RWPE1 (cell line): Measurements from ENCODE around the gene TXNRD2.
"Not testable (repeated sequence)": the region's sequence is repeated elsewhere in the genome, so short reads cannot be mapped to it uniquely, and the experiment has no call there.

Experiments
- CTCF ChIA-PET: fragments of 350-600 bp; sonication (Branson Sonifier 250); formaldehyde crosslinking; extraction: SDS; loops from one replicate; lab custom pipeline; 2021; lab: Yijun Ruan, JAX
- POLR2A ChIA-PET: fragments of 400-600 bp; formaldehyde crosslinking; extraction: SDS; loops from one replicate; lab custom pipeline; 2020; ENCODE audit warnings: antibody characterized with exemption; ENCODE audit not compliant: low non-redundant PET; lab: Yijun Ruan, JAX
- DNase-seq: peaks from one replicate; pipeline ENCODE4 v3.0.0; 2012; ENCODE audit warnings: low spot score
- H3K27ac ChIP-seq: fragments of 450-650 bp; 2 replicates; pipeline ENCODE4 v1.5.1; 2017
- TF ChIP-seq, protein P1 (sequence below): fragments of 450-650 bp; conservative IDR thresholded peaks from 2 replicates; pipeline ENCODE4 v1.5.1; 2017; ENCODE audit warnings: low read depth, mild to moderate bottlenecking

Gene TXNRD2

GRCh38 chr22:19911540-19912270 is 29.9 kb downstream of the TXNRD2 start:
- TF ChIP-seq, protein P1, sequence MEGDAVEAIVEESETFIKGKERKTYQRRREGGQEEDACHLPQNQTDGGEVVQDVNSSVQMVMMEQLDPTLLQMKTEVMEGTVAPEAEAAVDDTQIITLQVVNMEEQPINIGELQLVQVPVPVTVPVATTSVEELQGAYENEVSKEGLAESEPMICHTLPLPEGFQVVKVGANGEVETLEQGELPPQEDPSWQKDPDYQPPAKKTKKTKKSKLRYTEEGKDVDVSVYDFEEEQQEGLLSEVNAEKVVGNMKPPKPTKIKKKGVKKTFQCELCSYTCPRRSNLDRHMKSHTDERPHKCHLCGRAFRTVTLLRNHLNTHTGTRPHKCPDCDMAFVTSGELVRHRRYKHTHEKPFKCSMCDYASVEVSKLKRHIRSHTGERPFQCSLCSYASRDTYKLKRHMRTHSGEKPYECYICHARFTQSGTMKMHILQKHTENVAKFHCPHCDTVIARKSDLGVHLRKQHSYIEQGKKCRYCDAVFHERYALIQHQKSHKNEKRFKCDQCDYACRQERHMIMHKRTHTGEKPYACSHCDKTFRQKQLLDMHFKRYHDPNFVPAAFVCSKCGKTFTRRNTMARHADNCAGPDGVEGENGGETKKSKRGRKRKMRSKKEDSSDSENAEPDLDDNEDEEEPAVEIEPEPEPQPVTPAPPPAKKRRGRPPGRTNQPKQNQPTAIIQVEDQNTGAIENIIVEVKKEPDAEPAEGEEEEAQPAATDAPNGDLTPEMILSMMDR, result no peak
- ChIA-PET POLR2A (no interaction called here), CTCF (interaction anchor here (0.7 to 2.8 kb wide), 3 partner anchors 57 to 181 kb away, joined by 3 to 39 read pairs (median 5); no protein-coding TSS in a partner anchor)
- peak overlapping the region; percentile 56 for H3K27ac ChIP-seq
- no peak for DNase-seq

DNA sequence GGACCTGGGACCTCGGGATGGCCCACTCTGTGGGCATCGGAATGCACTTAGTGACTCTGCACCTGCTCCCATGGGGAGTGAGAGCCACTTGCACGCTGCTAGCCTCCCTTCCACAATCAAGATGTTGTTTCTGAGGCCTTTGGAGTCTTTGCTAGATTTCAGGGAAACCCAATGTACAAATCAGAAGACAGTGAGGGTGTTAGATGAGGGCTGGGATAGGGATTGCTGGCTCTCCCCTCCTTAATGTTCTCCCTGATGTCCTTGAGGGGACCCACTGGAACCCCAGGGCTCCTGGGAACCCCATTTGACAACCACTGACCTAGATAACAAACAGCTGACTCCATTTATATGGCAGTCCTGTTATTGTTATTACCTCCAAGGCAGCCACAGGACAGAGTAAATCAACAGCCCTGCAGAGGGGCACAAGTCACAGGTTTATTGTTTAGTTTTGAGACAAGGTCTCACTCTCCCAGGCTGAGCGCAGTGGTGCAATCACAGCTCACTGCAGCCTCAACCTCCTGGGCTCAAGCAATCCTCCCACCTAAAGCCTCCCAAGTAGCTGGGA is 31.4 kb downstream of the TXNRD2 start:
- POLR2A ChIA-PET, result no interaction called here
- no peak for DNase-seq
- CTCF ChIA-PET, result interaction anchor here (0.5 to 2.8 kb wide), 14 partner anchors 11 to 190 kb away, joined by 3 to 39 read pairs (median 3); no protein-coding TSS in a partner anchor
- H3K27ac ChIP-seq, result peak overlapping the region; percentile 55
- TF ChIP-seq, protein P1, result peak; percentile 61

- peak; percentile 72 for DNase-seq
- CTCF ChIA-PET, result interaction anchor here (0.5 to 2.8 kb wide), 14 partner anchors 10 to 189 kb away, joined by 3 to 39 read pairs (median 3); no protein-coding TSS in a partner anchor
- POLR2A ChIA-PET, result no interaction called here
- TF ChIP-seq, protein P1, result peak; percentile 88
- H3K27ac ChIP-seq, result peak overlapping the region; percentile 55
These were observed 32.1 kb downstream of the TXNRD2 start for GRCh38 chr22:19909350-19910179.

GRCh38 chr22:19907902-19908301 is 33.7 kb downstream of the TXNRD2 start:
- H3K27ac ChIP-seq, POLR2A ChIA-PET, DNase-seq: not testable (repeated sequence)
- CTCF ChIA-PET, result interaction anchor here (1.0 kb wide), 1 partner anchor 152 kb away, joined by 5 read pairs; no protein-coding TSS in a partner anchor

DNA sequence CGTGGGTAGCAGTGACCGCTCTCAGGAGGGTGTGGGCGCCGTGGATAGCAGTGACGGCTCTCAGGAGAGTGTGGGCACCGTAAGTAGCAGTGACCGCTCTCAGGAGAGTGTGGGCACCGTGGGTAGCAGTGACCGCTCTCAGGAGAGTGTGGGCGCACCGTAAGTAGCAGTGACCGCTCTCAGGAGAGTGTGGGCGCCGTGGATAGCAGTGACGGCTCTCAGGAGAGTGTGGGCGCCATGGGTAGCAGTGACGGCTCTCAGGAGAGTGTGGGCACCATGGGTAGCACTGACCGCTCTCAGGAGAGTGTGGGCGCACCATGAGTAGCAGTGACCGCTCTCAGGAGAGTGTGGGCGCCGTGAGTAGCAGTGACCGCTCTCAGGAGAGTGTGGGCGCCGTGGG is 34.8 kb downstream of the TXNRD2 start:
- CTCF ChIA-PET, result interaction anchor here (0.8 kb wide), 1 partner anchor 176 kb away, joined by 4 read pairs; no protein-coding TSS in a partner anchor
- H3K27ac ChIP-seq, DNase-seq, POLR2A ChIA-PET: not testable (repeated sequence)

- DNase-seq, result no peak
- peak overlapping the region; percentile 27; the same call in 1 of the 2 replicates for H3K27ac ChIP-seq
- TF ChIP-seq, protein P1, result no peak
- POLR2A ChIA-PET, result no interaction called here
- CTCF ChIA-PET, result interaction anchor here (0.8 kb wide), 1 partner anchor 175 kb away, joined by 4 read pairs; no protein-coding TSS in a partner anchor
These were observed 36.0 kb downstream of the TXNRD2 start for GRCh38 chr22:19905347-19906276.
